A549 (cell line): ENCODE measurements around the gene CPLX1. TPM values are rescaled to one million over a fixed set of nuclear protein-coding genes. Genes with fewer than 3 reads are reported as not detected.

ENCODE experiments used
- ATAC-seq, 2 experiments: fragments of 200-7000 bp in 1 of 2; fragments of >200 bp in 1 of 2; cut with Nextera tagmentation in 1 of 2; cut with Tn5 transposase in 1 of 2; 3 replicates each; pipeline versions ENCODE4 v1.8.0 to v1.9.1; 2018 to 2020; ENCODE audit warnings: mild to moderate bottlenecking in 1 of 2, moderate library complexity in 1 of 2
- CTCF ChIA-PET: fragments of 300-600 bp; sonication (Branson Sonifier 250); formaldehyde crosslinking; extraction: SDS; loops from one replicate; lab custom pipeline; 2021; ENCODE audit warnings: antibody characterized with exemption, inconsistent platforms; lab: Yijun Ruan, JAX
- POLR2A ChIA-PET: fragments of 350-600 bp; formaldehyde crosslinking; extraction: SDS; loops from one replicate; lab custom pipeline; 2021; ENCODE audit warnings: antibody characterized with exemption, inconsistent platforms; lab: Yijun Ruan, JAX
- DNase-seq, 2 experiments: peaks; one replicate each; pipeline versions ENCODE4 v3.0.0 to v3.0.0-alpha.2; 2011 to 2016; ENCODE audit warnings: low read depth in 1 of 2, low spot score in 1 of 2
- FAIRE-seq: peaks from 2 replicates; lab custom pipeline; 2011; peaks lifted over from hg19 to GRCh38; lab: Jason Lieb, UNC
- H3K27ac ChIP-seq, 2 experiments: fragments of >200 bp; sonication (Bioruptor Twin); formaldehyde crosslinking; 3 replicates each; pipeline ENCODE4 v1.5.1; 2016 to 2017
- H3K4me1 ChIP-seq: fragments of >200 bp; sonication (Bioruptor Twin); formaldehyde crosslinking; 3 replicates; pipeline ENCODE4 v1.6.1; 2016
- H3K4me2 ChIP-seq: fragments of >200 bp; sonication (Bioruptor Twin); formaldehyde crosslinking; 3 replicates; pipeline ENCODE4 v1.6.1; 2016
- H3K4me3 ChIP-seq: fragments of >200 bp; sonication (Bioruptor Twin); formaldehyde crosslinking; 3 replicates; pipeline ENCODE4 v1.5.1; 2016
- H3K9me3 ChIP-seq: fragments of >200 bp; sonication (Bioruptor Twin); formaldehyde crosslinking; 3 replicates; pipeline ENCODE4 v1.6.1; 2016
- BHLHE40 ChIP-seq: IDR thresholded peaks from 2 replicates; pipeline ENCODE4 v1.6.1; 2012; ENCODE audit warnings: low read depth, low read length, inconsistent platforms
- CBX2 ChIP-seq: fragments of 200-600 bp; sonication (generic); IDR thresholded peaks from 2 replicates; pipeline ENCODE4 v1.6.1; 2016; ENCODE audit warnings: low read depth, mild to moderate bottlenecking, borderline replicate concordance
- CBX8 ChIP-seq: fragments of 200-600 bp; sonication (generic); IDR thresholded peaks from 2 replicates; pipeline ENCODE4 v1.6.1; 2016
- EHF ChIP-seq: fragments of 250-450 bp; sonication (Bioruptor Pico); IDR thresholded peaks from 2 replicates; pipeline ENCODE4 v1.5.0; 2020; ENCODE audit warnings: mild to moderate bottlenecking
- ELK1 ChIP-seq: fragments of 150-350 bp; IDR thresholded peaks from 2 replicates; pipeline ENCODE4 v1.6.1; 2014; ENCODE audit warnings: low read depth, mild to moderate bottlenecking, low read length
- GATA3 ChIP-seq: IDR thresholded peaks from 2 replicates; pipeline ENCODE4 v1.6.1; 2012; ENCODE audit warnings: borderline replicate concordance
- HMGXB4 ChIP-seq: fragments of 250-450 bp; sonication (Bioruptor Pico); IDR thresholded peaks from 2 replicates; pipeline ENCODE4 v1.5.0; 2021; ENCODE audit warnings: mild to moderate bottlenecking, moderate library complexity, borderline replicate concordance
- HOXA7 ChIP-seq: fragments of 250-450 bp; sonication (Bioruptor Pico); IDR thresholded peaks from 2 replicates; pipeline ENCODE4 v1.5.0; 2020; ENCODE audit warnings: mild to moderate bottlenecking, moderate library complexity
- HOXB13 ChIP-seq: fragments of 250-450 bp; sonication (Bioruptor Pico); IDR thresholded peaks from 2 replicates; pipeline ENCODE4 v1.5.0; 2020; ENCODE audit warnings: low read depth, mild to moderate bottlenecking, moderate library complexity
- HOXB5 ChIP-seq: fragments of 250-450 bp; sonication (Bioruptor Pico); IDR thresholded peaks from 2 replicates; pipeline ENCODE4 v1.5.0; 2020; ENCODE audit warnings: mild to moderate bottlenecking, moderate library complexity
- MAX ChIP-seq: IDR thresholded peaks from 2 replicates; pipeline ENCODE4 v1.6.1; 2012
- MAZ ChIP-seq: fragments of 150-350 bp; IDR thresholded peaks from 2 replicates; pipeline ENCODE4 v1.6.1; 2014; ENCODE audit warnings: antibody characterized with exemption, low read depth, low read length, borderline replicate concordance
- NFE2L2 ChIP-seq: fragments of 150-350 bp; conservative IDR thresholded peaks from 2 replicates; pipeline ENCODE4 v1.6.1; 2014; ENCODE audit warnings: low read length
- PHF8 ChIP-seq: fragments of 200-600 bp; sonication (generic); IDR thresholded peaks from 2 replicates; pipeline ENCODE4 v1.6.1; 2016; ENCODE audit warnings: low read depth, mild to moderate bottlenecking, antibody characterized with exemption, moderate library complexity, borderline replicate concordance
- POLR2A ChIP-seq: IDR thresholded peaks from 2 replicates; pipeline ENCODE4 v1.6.1; 2012; ENCODE audit warnings: mild to moderate bottlenecking, low read length
- RAD21 ChIP-seq, 2 experiments: fragments of >200 bp in 1 of 2; sonication (Bioruptor Twin) in 1 of 2; formaldehyde crosslinking in 1 of 2; IDR thresholded peaks in 1 of 2; conservative IDR thresholded peaks in 1 of 2; 2 replicates in 1 of 2; 3 replicates in 1 of 2; pipeline ENCODE4 v1.6.1; 2012 to 2018; ENCODE audit warnings: inconsistent platforms in 1 of 2
- REST ChIP-seq: fragments of 200-600 bp; sonication (generic); IDR thresholded peaks from 2 replicates; pipeline ENCODE4 v1.6.1; 2016; ENCODE audit warnings: antibody characterized with exemption, mild to moderate bottlenecking, moderate library complexity
- RFX5 ChIP-seq: fragments of 450-650 bp; IDR thresholded peaks from 2 replicates; pipeline ENCODE4 v1.7.1; 2014; ENCODE audit warnings: antibody characterized with exemption, mild to moderate bottlenecking, moderate library complexity
- SREBF2 ChIP-seq: fragments of 450-650 bp; IDR thresholded peaks from 2 replicates; pipeline ENCODE4 v1.6.1; 2014; ENCODE audit warnings: mild to moderate bottlenecking, moderate library complexity
- ZFP36 ChIP-seq: fragments of 450-650 bp; IDR thresholded peaks from 2 replicates; pipeline ENCODE4 v1.6.1; 2014; ENCODE audit warnings: borderline replicate concordance; ENCODE audit not compliant: partially characterized antibody
- ZSCAN20 ChIP-seq: fragments of 250-450 bp; sonication (Bioruptor Pico); IDR thresholded peaks from 2 replicates; pipeline ENCODE4 v1.8.0; 2022; ENCODE audit warnings: mild to moderate bottlenecking, moderate library complexity
- WGBS: methylation state at CpG from one replicate; pipeline ENCODE4 v1.1.6; 2017; ENCODE audit errors: missing lambda C conversion rate; 5-methylcytosine and 5-hydroxymethylcytosine counted together
- polyA plus RNA-seq, 4 experiments: library from polyadenylated mRNA; depleted of rRNA in 3 of 4; stranded (reverse); fragments of >200 nt; fragmentation: RNase III in 1 of 4; extraction: RNeasy Plus Mini Kit Qiagen cat#74134 plus additional on column Dnase treatment in 1 of 4; gene quantifications; 2 replicates in 3 of 4; 3 replicates in 1 of 4; pipeline ENCODE4 v1.2.3, GENCODE V29; 2011 to 2017

CPLX1 gene
- polyA plus RNA-seq, 2 of the 4 experiments (the other 2 are of a cell fraction) = 0.19 to 0.57 TPM

GRCh38 chr4:791252-791897 lies 34.6 kb downstream of the CPLX1 start:
- Histone ChIP-seq H3K4me2 (no peak overlapping the region), H3K9me3 (no peaks in the 10 kb centered on the region), H3K27ac (no peak overlapping the region), H3K4me3 (no peak overlapping the region), H3K4me1 (no peaks in the 10 kb centered on the region)
- DNase-seq (no peak), FAIRE-seq (no peak), ATAC-seq (no peak)
- no peak for TF ChIP-seq ZSCAN20 (CRISPR knock-in tag)
- TF ChIP-seq BHLHE40 = no peak
- no peak for TF ChIP-seq MAZ
- no peak for TF ChIP-seq RAD21 (conservative IDR thresholded peaks at IDR 0.05 in 1 of 2, IDR thresholded peaks at IDR 0.05 in 1 of 2)
- no peak for TF ChIP-seq HOXB13
- no peak for TF ChIP-seq MAX
- no peak for TF ChIP-seq HMGXB4 (CRISPR knock-in tag)
- no peak for TF ChIP-seq ZFP36
- TF ChIP-seq RFX5 = no peak
- no peak for TF ChIP-seq POLR2A
- TF ChIP-seq CBX8 = no peak
- no peak for TF ChIP-seq REST
- TF ChIP-seq GATA3 = no peak
- no peak for TF ChIP-seq NFE2L2
- TF ChIP-seq SREBF2 = no peak
- TF ChIP-seq HOXB5 (CRISPR knock-in tag) = no peak
- WGBS = no CpG with 5 or more reads among the region's 29 CpGs
- ChIA-PET CTCF (interaction anchor here (0.6 kb wide), 1 partner anchor 427 kb away, joined by 3 read pairs; no protein-coding TSS in a partner anchor), POLR2A (no interaction called here)

GRCh38 chr4:790466-790820 lies 35.5 kb downstream of the CPLX1 start:
- ChIA-PET POLR2A (no interaction called here), CTCF (interaction anchor here (0.7 kb wide), 1 partner anchor 48 kb away, joined by 3 read pairs; no protein-coding TSS in a partner anchor)
- no peaks in the 10 kb centered on the region for H3K4me1 ChIP-seq
- ATAC-seq (no peak), DNase-seq (no peak), FAIRE-seq (no peak)
- H3K27ac ChIP-seq = no peak overlapping the region
- H3K4me3 ChIP-seq = no peak overlapping the region
- 74% methylated on average over 4 of the region's 8 CpGs for WGBS
- TF ChIP-seq HOXA7 (no peak), MAX (no peak), BHLHE40 (no peak), CBX2 (no peak), PHF8 (no peak), ELK1 (no peak), EHF (CRISPR knock-in tag) (no peak)
- no peak overlapping the region for H3K4me2 ChIP-seq
- H3K9me3 ChIP-seq = no peaks in the 10 kb centered on the region
